ENCODE data around the gene G3BP1.
"Not testable (repeated sequence)": the region's sequence is repeated elsewhere in the genome, so short reads cannot be mapped to it uniquely, and the experiment has no call there.

The G3BP1 gene

DNA sequence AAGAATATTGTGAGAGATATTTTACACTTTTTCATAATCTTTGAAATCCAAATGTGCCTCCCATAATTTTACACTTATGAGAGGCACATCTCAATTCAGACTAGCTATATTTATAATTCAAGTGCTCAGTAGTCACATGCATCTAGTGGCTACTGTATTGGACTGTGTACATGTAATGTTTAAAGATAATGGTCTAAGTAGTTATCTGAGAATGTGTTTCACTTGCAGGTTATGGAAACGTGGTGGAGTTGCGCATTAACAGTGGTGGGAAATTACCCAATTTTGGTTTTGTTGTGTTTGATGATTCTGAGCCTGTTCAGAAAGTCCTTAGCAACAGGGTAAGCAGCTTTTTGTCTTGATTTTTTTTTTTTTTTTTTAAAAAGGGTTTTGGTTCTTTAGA lies 28.8 kb downstream of the G3BP1 start:
- DNase-seq, result no peak

DNA sequence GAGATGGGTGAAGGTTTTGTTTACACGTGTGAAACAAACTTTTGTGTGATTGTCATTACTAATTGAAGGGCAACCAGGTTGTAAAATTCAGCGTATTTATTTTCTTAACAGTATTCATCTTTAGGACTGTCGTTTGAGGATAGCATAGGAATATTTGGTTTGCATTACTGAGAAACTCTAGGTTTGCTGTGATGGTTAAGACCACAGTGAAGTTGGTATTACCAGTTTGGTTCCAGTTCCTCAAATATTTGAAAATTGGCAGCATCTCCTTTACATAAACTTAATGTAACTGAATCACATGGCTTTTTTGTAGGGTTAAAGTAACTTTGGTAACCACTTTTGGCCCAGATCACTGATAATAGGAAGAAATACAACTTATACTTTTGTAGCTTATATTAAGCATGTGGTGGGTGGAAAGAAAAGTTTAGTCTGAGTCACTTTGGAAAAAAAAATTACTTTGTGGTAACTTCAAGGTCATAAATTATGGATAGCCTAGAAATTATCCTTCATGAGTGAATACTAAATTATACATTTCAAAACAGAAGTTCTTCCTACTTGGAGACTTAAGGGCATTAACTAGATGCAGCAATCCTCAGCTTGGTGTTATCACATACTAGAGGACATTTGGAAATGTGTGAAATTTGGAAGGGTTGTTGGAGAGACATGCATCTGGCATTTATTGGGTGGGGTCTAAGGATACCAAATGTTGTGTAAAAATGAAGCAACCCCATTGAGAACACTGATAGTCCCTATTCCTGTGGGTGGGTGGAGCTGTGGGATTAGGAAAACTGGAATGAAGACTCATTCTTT lies 33.9 kb downstream of the G3BP1 start:
- no peak for DNase-seq

DNA sequence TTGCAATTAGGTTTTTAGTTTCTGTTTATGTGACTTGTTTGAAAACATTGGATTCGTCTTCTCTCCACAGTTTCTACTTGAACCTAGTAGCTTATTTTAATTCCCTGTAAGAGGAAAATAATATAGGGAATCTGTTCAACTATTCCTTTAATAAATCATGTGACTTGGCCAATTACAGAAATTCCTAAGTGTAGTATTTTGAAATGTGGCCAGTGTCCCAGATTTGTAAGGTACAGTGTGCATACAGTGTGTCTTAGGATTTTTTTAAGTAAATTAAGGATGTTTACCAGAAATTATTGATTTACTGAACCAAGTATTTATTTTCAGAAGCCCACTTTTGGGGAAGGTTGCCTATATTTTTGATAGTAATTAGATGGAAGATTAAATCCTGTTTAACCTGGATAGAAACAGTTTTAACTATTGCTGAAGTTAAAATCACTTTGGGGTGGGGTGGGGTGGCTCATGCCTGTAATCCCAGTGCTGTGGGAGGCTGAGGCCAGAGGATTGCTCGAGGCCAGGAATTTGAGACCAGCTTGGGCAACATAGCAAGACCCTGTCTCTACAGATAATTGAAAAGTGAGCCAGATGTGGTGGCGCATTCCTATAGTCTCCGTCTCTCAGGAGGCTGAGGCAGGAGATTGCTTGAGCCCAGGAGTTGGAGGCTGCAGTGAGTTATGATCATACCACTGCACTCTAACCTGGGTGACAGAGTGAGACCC lies 36.9 kb downstream of the G3BP1 start:
- no peak for DNase-seq

DNA sequence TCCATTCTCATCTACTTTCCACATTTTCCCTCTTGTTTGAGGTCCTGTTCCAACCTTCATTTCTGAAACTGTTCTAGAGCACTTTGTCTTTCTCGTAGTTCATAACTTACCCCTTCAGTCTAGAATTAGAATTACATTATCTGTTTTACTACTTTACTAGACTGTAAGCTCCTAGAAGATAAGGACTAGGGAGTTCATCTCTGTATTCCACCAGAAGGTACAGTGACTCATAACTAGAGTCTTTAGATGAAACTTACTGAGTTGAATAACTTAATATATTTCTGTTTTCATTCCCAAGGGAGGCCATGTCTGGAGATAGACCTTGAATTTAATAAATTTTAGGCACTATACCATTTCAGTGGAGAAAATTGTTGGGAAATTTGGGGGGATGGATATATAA lies 38.7 kb downstream of the G3BP1 start:
- no peak for DNase-seq

DNA sequence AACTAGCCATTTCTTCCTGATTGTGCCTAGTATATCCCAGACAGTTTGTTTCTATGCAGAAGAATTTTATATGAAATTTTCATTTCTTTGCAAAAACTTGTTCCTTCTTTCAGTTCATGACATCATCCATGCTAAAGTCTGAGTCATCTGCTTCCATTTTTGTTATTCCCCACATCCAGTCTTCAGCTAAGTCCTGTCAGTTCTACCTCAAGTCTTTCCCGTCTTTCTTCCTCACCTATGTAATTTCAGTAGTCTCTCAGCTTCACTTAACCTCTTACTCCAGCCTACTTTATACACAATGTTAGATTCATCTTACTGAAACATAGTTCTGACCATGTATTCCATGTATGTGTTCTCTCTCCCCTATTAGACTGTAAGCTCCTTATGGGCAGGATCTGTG lies 39.1 kb downstream of the G3BP1 start:
- DNase-seq, result no peak

DNA sequence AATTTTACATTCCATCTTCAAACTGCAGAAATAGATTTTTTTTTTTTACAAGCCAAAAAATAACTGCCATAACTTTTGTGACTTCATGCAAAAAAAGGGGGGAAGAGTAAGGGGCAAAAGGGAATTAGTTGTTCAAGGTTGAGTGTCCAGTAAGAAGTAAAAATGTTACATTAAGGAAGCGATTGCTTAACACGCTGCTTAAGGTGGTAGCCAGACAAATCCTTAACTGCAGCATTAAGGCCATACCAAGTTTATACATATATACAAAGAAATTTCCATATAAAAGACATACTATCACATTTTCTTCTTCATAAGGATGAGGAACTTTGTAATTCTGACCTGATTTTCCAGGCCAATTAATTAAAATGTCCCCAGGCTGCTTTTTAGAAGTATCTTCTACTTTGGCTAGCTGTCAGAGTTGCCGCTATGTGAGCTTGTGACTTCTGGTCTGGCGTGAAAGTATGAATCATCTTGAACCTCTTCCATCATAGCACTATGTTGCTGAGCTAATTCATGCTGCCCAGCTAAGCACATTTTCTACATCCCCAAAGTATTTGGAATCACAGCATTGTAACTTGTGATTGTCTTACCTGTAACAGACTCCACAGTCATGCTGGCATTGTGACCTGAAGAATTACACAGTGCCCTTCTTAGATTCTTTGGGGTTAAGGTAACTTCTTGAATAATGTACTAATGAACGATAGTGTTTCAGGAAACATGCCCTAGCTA lies 40.0 kb downstream of the G3BP1 start:
- DNase-seq, result no peak

DNA sequence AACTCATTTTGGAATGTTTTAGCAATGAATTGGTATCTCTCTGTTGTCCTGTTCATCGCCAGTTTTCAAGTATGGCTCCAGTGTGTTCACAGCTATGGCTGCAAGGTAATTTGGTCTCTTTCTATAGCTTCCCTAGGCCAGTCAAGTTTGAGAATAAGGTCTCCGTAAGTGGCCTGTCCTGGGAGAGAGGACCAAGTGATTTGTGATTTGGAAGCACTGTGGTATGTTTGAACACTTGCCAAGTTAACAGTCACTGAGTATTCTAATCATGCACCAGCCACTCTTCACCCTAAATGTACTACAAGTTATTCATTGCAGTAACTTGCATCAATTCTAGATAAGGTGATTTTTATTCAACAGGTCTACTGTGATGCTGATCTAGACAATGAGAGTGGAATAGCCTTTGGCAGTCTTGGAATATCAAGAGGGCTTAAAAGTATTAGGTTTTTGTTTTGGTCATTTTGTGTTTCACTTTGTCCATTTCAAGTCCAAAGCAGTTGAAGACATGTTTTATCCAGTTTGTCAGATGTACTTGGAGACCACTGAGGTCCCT lies 41.1 kb downstream of the G3BP1 start:
- DNase-seq, result no peak

DNA sequence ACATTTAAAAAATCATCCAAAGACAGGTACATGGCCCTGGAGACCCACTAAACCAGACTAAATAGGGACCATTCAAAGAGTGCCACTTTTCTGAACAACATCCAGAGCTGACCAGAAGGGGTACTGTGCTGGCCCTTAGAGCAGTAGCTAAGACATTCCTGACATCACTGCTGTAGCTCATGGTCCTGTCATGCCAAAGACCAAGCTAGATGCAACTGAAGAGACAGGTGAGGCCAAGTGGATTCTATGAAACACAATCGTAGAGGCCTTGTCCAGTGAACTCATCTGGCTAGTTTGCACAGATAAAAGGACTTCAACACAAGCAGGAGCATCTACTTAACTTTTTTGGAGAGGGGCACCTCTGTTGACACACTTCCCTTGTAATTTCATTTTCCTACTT lies 43.3 kb downstream of the G3BP1 start:
- DNase-seq, result no peak

DNA sequence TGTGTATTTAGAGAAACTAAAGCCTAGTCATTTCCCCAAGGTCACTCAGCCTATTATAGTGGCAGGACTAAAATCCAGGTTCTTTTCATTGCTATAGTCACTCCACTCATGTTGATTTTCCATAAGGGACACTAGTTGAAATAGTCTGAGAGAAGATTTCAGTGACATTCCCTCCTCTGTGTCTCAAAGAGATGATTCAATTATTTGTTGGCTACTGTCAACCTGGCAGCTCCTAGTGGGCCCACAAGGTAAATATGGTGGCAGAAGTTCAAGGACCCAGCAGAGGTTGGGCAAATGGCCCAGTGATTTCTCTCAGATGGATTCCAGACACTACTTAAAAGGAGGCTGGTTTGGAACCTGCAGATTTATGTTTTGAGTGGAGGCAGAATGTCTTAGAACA lies 48.1 kb downstream of the G3BP1 start:
- DNase-seq, result no peak

DNA sequence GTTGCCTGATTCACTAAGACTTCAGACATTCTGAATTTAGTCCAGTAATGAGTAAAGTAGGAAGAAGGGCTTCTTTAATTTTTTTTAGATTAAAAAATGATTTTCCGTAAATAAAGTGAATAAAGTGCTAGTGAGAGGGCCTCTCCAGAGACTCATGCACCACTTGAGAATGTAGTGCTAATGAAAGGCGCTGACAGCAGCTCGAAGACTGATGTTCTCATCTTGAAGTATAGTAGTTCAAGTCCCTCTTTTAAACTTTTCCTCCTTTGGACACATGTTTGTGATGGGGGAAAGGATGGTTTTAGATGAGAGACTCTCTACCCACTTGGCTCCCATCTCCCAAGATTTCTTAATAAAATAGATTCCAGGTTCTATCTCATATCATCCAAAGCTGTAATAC lies 48.5 kb downstream of the G3BP1 start:
- DNase-seq, result no peak

DNA sequence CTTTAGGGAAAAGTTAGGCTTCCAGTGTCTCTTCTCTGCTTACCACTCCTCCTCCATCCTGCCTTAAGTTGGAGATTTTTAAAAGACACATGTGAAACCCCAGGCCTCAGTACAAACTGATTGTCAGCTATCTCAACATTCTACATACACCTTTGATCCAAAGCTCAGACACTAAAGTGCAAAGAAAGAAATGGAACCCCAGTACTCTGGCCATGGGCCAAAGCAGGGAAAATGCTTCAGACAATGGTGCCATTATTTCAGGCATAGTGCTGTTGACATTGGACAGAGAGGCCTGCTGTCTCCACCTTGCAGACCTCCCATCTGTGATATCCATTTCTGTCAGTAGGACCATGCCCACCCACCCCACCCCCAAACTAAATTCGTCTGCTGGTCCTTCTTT lies 49.1 kb downstream of the G3BP1 start:
- no peak for DNase-seq

DNA sequence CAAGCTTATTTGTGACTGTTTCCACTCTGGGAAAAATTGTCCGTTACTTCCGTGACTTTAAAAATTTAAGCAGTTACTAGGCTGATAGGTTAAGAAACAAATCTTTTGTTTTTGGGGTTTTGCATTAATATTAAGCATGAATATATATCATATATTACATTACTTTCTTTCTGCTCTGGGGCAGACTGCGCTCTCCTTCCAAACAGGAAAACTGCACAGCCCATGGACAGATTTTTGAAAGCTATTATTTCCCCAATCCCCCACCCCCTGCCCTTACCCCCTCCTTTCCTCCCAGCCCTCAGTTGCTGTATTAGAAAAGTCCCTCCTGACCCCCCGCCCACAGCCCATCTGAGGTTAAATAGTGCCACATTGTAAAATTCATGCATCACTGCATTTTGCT lies 50.4 kb downstream of the G3BP1 start:
- DNase-seq, result no peak

DNA sequence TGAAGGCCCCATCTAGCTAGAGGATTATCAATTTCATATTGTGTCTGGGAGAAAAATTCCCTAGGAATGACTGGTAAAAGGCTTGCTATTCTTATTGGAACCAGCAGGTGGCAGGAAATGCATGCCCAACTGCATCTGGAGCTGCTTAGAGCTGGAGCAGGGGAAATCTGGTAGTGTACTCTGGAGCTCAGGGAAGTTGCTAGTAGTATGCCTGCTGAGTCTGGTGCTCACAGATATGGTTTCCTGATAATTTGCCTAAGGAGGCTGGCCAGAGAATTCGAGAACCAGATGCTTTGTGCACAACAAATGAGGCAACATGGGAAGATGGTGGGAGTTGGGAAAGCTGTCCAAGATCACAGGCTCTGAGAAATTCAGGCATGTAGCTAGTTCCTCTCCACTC lies 53.7 kb downstream of the G3BP1 start:
- peak; percentile 7 for DNase-seq

DNA sequence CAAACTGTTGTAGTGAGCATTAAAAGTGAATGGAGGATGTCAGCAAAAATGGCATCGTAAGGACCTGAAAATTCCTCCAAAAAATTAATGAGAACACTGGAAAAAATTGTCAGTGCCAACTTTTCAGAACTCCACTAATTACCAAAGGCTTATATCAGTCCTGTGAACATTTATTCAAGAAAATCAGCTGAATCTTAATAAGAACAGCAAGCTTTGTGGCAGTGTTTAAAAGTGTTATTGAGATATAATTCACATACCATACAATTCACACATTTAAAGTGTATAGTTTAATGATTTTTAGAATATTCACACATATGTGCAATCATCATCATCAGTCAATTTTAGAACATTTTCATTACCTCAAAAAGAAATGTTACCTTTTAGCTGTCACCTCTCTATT lies 57.6 kb downstream of the G3BP1 start:
- no peak for DNase-seq

DNA sequence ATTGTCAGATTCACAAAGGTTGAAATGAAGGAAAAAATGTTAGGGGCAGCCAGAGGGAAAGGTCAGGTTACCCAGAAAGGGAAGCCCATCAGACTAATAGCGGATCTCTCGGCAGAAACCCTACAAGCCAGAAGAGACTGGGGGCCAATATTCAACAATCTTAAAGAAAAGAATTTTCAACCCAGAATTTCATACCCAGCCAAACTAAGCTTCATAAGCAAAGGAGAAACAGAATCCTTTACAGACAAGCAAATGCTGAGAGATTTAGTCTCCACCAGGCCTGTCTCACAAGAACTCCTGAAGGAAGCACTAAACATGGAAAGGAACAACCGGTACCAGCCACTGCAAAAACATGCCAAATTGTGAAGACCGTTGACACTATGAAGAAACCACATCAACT lies 61.1 kb downstream of the G3BP1 start:
- DNase-seq, result not testable (repeated sequence)

DNA sequence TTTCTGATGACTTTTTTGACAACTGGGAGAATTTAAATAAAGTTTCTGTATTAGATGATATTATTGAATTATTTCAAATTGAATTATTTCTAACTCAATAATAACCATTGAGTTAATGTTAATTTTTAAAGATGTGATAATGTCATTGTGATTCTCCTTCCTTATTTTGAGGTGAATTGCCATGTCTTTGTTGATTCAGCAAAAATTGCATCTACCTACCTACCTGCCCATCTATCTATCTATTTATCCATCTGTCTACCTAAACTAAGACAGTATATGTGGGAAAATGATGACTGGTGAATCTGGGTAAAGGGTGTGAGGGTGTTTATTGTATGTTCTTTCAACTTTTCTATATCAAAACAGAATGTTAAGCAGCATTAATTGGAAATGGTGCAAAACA lies 75.0 kb downstream of the G3BP1 start:
- no peak for DNase-seq

DNA sequence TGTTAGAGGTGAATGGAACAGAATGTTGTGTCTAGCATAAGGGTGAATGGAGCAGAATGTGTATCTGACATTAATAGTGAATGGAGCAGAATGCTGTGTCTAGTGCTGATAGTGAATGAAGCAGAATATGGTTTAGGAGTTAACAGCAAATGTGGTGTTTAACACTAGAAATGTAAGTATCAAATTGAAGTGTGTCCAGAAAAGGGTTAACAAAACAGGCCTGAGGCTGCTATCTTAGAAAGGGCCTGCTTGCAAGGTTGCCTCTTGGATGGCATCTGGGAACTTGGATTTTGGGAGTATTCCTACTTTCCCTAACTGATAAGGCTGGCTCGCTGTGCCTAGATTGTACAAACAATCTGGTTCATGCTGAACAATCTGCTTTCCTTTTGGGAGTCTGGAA lies 76.1 kb downstream of the G3BP1 start:
- DNase-seq, result no peak

DNA sequence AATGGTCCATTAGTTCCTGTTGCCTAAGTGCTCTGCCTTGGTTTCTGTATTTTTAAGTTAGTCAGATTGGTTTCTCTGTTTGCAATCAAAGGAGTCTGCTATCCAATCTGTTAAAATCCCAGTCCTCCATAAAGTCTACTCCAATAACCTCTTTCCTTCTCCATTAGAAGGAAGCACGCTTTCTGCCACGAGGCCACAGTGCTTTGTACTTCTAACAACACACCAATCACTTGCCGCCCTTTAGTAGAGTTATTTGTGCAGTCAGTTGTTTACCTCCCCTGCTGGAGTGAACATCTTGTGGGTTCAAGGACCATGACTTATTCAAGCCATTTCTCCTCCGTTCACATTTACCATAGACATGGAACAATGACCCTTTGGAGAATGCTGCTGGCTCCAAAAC lies 83.9 kb downstream of the G3BP1 start:
- no peak for DNase-seq

DNA sequence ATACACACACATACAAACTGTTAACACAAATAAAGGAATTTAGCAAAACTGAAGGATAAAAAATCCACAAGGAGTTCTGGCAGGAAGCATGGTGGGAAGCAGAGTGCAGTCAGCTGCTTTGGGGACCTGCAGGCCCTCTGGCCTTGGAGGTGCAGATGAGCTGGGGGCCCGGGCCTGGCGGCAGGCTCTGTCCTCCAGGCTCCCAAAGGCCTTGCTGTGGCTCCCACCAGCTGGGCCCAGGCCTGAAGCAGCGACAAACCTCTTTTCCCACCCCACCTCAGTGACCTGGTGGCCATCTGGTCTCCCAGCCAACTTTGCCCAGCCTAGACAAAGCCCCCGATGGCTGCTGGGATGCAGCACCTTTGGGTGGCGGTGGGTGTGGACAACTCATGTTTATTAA lies 85.1 kb downstream of the G3BP1 start:
- DNase-seq, result no peak

DNA sequence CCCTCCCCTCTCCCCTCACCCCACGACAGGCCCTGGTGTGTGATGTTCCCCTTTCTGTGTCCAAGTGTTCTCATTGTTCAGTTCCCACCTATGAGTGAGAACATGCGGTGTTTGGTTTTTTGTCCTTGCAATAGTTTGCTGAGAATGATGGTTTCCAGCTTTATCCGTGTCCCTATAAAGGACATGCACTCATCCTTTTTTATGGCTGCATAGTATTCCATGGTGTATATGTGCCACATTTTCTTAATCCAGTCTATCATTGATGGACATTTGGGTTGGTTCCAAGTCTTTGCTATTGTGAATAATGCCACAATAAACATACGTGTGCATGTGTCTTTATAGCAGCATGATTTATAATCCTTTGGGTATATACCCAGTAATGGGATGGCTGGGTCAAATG lies 89.1 kb downstream of the G3BP1 start:
- DNase-seq, result not testable (repeated sequence)
